ENCODE results near the gene TNFSF12. TPM values are rescaled to one million over a fixed set of nuclear protein-coding genes. Genes with fewer than 3 reads are reported as not detected.
"Not testable (repeated sequence)": the region's sequence is repeated elsewhere in the genome, so short reads cannot be mapped to it uniquely, and the experiment has no call there.

Gene TNFSF12
- total RNA-seq, 1 donor from 2014 or later = 15.0 TPM

GRCh38 chr17:7593296-7593695 lies 44.4 kb downstream of the TNFSF12 start:
- H3K27me3 Mint-ChIP-seq (ENCODE audit: unreplicated experiment) = no peaks in the 10 kb centered on the region
- H3K27ac Mint-ChIP-seq (ENCODE audit: unreplicated experiment) = no peak overlapping the region
- DNase-seq (ENCODE audit: extremely low spot score, unreplicated experiment) = no peak
- H3K36me3 Mint-ChIP-seq (ENCODE audit: unreplicated experiment) = peaks cover 38% of the 10 kb centered on the region
- peaks cover 14% of the 10 kb centered on the region for H3K4me1 Mint-ChIP-seq (ENCODE audit: unreplicated experiment)
- no peaks in the 10 kb centered on the region for H3K9me3 Mint-ChIP-seq (ENCODE audit: unreplicated experiment)
- no peak for TF ChIP-seq CTCF (IDR thresholded peaks at IDR 0.05)
- no peak overlapping the region for H3K4me3 Mint-ChIP-seq (ENCODE audit: unreplicated experiment)

GRCh38 chr17:7597561-7597960 lies 48.7 kb downstream of the TNFSF12 start:
- peaks cover 52% of the 10 kb centered on the region for H3K36me3 Mint-ChIP-seq (ENCODE audit: unreplicated experiment)
- H3K9me3 Mint-ChIP-seq (ENCODE audit: unreplicated experiment); H3K4me1 Mint-ChIP-seq (ENCODE audit: unreplicated experiment); DNase-seq (ENCODE audit: extremely low spot score, unreplicated experiment); H3K27ac Mint-ChIP-seq (ENCODE audit: unreplicated experiment); H3K27me3 Mint-ChIP-seq (ENCODE audit: unreplicated experiment); H3K4me3 Mint-ChIP-seq (ENCODE audit: unreplicated experiment): not testable (repeated sequence)

- no peak for TF ChIP-seq CTCF (IDR thresholded peaks at IDR 0.05)
- Mint-ChIP-seq H3K4me1 (ENCODE audit: unreplicated experiment) (peaks cover 16% of the 10 kb centered on the region), H3K9me3 (ENCODE audit: unreplicated experiment) (no peaks in the 10 kb centered on the region), H3K27ac (ENCODE audit: unreplicated experiment) (no peak overlapping the region), H3K4me3 (ENCODE audit: unreplicated experiment) (no peak overlapping the region), H3K27me3 (ENCODE audit: unreplicated experiment) (no peaks in the 10 kb centered on the region), H3K36me3 (ENCODE audit: unreplicated experiment) (peaks cover 42% of the 10 kb centered on the region)
- no peak for DNase-seq (ENCODE audit: extremely low spot score, unreplicated experiment)
Measured at GRCh38 chr17:7606280-7606679, 57.4 kb downstream of the TNFSF12 start.

Other genes with a start within 250 kb of the TNFSF12 start
- 352 and 359 TPM in 2 replicates for gene EIF5A, start 241.4 kb upstream of the TNFSF12 start, total RNA-seq
- 54.9 and 61.9 TPM in 2 replicates for gene GPS2, start 233.7 kb upstream of the TNFSF12 start, total RNA-seq
- 38.0 and 45.1 TPM in 2 replicates for gene NEURL4, start 219.7 kb upstream of the TNFSF12 start, total RNA-seq
- gene ACAP1, start 212.5 kb upstream of the TNFSF12 start, total RNA-seq = 2.0 and 4.2 TPM in 2 replicates
- gene KCTD11, start 196.9 kb upstream of the TNFSF12 start, total RNA-seq = 12.7 and 13.3 TPM in 2 replicates
- gene TMEM95, start 193.9 kb upstream of the TNFSF12 start, total RNA-seq = not detected in 2 replicates
- not detected in 2 replicates for gene TNK1, start 168.0 kb upstream of the TNFSF12 start, total RNA-seq
- gene PLSCR3, start 154.5 kb upstream of the TNFSF12 start, total RNA-seq = 73.9 and 81.4 TPM in 2 replicates
- 40.7 and 45.9 TPM in 2 replicates for gene TMEM256, start 145.0 kb upstream of the TNFSF12 start, total RNA-seq
- 53.8 and 56.8 TPM in 2 replicates for gene NLGN2, start 141.2 kb upstream of the TNFSF12 start, total RNA-seq
- not detected in 2 replicates for gene SPEM1, start 128.7 kb upstream of the TNFSF12 start, total RNA-seq
- gene SPEM2, start 123.4 kb upstream of the TNFSF12 start, total RNA-seq = not detected in 2 replicates
- not detected in 2 replicates for gene SPEM3, start 120.2 kb upstream of the TNFSF12 start, total RNA-seq
- gene TMEM102, start 113.6 kb upstream of the TNFSF12 start, total RNA-seq = 6.4 and 6.7 TPM in 2 replicates
- 1.3 and 1.5 TPM in 2 replicates for gene FGF11, start 109.5 kb upstream of the TNFSF12 start, total RNA-seq
- gene CHRNB1, start 104.0 kb upstream of the TNFSF12 start, total RNA-seq = 9.3 and 11.0 TPM in 2 replicates
- 47.9 and 49.7 TPM in 2 replicates for gene ZBTB4, start 69.4 kb upstream of the TNFSF12 start, total RNA-seq
- not detected in 2 replicates for gene SLC35G6, start 67.6 kb upstream of the TNFSF12 start, total RNA-seq
- 148 and 149 TPM in 2 replicates for gene POLR2A, start 64.7 kb upstream of the TNFSF12 start, total RNA-seq
- 1.3 and 1.5 TPM in 2 replicates for gene TNFSF13, start 9.7 kb downstream of the TNFSF12 start, total RNA-seq
- gene SENP3, start 12.9 kb downstream of the TNFSF12 start, total RNA-seq = 52.5 and 53.7 TPM in 2 replicates
- 1.1 TPM in 2 replicates for gene CD68, start 30.6 kb downstream of the TNFSF12 start, total RNA-seq
- 34.2 and 42.2 TPM in 2 replicates for gene MPDU1, start 34.8 kb downstream of the TNFSF12 start, total RNA-seq
- 0.78 TPM in 2 replicates for gene SOX15, start 41.0 kb downstream of the TNFSF12 start, total RNA-seq
- 48.7 and 50.7 TPM in 2 replicates for gene FXR2, start 65.8 kb downstream of the TNFSF12 start, total RNA-seq
- gene SAT2, start 78.8 kb downstream of the TNFSF12 start, total RNA-seq = 134 and 135 TPM in 2 replicates
- gene SHBG, start 81.1 kb downstream of the TNFSF12 start, total RNA-seq = 0.97 and 1.4 TPM in 2 replicates
- gene ATP1B2, start 101.9 kb downstream of the TNFSF12 start, total RNA-seq = 2.4 and 3.0 TPM in 2 replicates
- gene TP53, start 138.4 kb downstream of the TNFSF12 start, total RNA-seq = 98.7 and 99.5 TPM in 2 replicates
- gene WRAP53, start 139.4 kb downstream of the TNFSF12 start, total RNA-seq = 11.8 and 13.4 TPM in 2 replicates
- 12.3 and 12.7 TPM in 2 replicates for gene EFNB3, start 156.1 kb downstream of the TNFSF12 start, total RNA-seq
- gene DNAH2, start 168.7 kb downstream of the TNFSF12 start, total RNA-seq = 0.03 and 0.05 TPM in 2 replicates